ENCODE data around the gene NKD2. TPM values are rescaled to one million over a fixed set of nuclear protein-coding genes. Genes with fewer than 3 reads are reported as not detected.

The NKD2 gene
- polyA plus RNA-seq, 4 donors: 7.8 to 25.3 (median 15.1) TPM

DNA sequence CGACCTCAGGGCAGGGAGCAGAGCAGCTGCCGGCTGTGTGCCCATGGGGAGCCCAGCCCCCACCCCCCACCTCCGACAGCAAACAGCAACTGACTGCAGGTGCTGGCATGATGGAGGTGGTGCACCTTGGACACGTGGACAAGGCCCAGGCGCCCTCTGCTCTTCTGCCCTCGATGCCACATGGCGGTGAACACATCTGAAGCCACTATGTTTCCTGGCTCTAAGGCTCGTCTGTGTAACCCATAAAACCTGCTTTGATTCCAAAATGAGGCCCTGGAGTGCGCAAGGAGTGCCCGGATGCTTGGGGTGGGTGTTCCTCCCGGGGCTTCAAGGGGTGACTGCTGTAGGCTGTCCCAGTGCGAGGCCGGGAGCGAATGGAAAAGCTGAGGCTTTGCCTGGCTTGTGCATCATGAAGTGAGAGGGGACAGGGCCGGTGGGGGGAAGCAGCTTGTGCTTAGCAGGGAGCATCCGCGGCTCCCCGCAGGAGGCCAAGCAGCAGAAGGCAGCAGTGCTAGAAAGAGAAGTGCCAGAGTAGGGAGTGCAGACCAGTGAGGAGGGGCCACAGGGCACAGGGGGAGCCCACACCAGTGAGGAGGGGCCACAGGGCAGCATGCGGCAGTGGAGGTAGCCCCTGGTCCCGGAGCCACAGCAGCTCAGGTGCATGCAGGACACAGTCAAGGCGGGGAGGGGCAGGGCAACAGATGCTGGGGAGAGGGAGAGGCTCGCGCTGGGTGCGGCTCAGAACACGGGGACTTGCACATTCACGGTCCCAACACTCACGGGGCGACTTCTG lies 30.0 kb downstream of the NKD2 start:
- no peak for DNase-seq (ENCODE audit: low read depth in 4 of 4, low spot score in 3 of 4)

DNA sequence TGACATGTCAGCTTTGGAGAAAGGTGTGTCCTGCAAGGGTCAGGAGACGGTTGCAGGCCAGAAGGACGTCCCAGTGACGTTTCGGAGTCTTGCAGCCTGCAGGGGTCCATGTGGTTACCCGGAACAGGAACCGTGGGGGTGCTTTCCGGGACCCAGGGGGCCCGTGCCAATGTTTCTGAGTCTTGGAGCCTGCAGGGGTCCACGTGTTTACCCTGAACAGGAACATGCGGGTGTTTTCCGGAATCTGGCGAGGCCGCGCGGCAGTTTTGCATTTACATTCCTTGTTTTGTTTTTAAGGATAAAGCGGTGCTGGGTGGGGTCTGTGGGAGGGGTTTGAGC lies 30.6 kb downstream of the NKD2 start:
- DNase-seq (ENCODE audit: low read depth in 4 of 4, low spot score in 3 of 4): no peak

DNA sequence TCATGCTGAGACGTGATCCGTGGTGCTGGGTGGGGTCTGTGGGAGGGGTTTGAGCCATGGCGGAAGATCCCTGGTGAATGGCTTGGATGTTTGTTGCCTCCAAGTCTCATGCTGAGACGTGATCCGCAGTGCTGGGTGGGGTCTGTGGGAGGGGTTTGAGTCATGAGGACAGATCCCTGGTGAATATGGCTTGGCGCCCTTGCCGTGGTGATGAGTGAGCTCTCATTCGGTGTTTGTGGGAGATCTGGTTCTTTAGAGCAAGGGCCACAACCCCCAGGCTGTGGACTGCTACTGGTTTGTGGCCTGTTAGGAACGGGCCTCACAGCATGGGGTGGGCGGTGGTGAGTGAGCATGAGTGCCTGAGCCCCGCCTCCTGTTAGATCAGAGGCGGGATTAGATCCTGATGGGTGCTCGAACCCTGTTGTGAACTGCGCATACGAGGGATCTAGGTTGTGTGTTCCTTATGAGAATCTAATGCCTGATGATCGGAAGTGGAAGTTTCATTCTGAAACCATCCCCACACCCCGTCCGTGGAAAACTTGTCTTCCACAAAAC lies 31.2 kb downstream of the NKD2 start:
- DNase-seq (ENCODE audit: low read depth in 4 of 4, low spot score in 3 of 4): no peak

DNA sequence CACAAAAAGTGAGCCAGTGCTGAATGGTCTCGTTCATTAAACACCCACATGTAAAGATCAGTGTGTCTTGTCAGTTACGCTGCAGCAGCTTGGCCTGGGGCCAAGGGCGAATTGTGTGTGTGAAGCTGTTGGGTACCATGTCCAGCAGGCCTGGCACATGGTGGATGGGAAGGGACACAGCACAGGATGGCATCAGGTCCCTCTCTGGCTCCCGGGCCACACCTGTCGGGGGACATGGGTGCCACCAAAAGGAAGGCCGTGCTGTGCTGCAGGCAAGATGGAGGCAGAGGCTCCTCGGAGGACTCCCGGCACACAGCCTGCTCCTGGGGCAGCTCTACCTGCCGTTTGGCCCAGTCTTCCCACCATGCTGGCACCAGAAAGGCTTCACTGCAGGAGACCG lies 32.0 kb downstream of the NKD2 start:
- DNase-seq (ENCODE audit: low read depth in 4 of 4, low spot score in 3 of 4): no peak

DNA sequence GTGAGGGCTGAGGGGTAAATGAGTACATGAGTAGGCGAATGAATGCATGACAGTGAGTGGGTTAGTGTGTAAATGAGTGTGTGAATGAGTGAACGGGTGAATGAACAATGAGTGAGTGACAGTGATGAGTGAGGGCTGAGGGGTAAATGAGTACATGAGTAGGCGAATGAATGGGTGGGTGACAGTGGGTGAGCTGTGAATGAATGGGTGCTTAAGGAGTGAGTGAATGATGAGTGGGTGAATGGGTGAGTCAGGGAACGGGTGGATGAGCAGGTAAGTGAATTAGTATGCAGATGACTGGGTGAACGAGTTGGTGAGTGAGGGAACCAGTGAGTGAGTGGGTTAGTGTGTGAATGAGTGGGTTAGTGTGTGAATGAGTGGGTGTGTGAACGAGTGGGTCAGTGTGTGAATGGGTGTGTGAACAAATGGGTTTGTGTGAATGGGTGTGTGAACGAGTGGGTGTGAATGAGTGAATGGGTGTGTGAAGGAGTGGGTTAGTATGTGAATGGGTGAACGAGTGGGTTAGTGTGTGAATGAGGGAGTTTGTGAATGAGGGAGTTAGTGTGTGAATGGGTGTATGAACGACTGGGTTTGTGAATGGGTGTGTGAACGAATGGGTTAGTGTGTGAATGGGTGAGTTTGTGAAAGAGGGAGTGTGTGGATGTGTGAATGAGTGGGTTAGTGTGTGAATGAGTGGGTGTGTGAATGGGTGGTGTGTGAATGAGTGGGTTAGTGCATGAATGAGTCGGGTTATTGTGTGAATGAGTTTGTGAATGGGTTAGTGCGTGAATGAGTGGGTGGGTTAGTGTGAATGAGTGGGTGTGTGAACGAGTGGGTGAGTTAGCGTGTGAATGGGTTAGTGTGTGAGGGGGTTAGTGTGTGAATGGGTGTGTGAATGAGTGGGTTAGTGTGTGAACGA lies 32.9 kb downstream of the NKD2 start:
- no peak for DNase-seq (ENCODE audit: low read depth in 4 of 4, low spot score in 3 of 4)

DNA sequence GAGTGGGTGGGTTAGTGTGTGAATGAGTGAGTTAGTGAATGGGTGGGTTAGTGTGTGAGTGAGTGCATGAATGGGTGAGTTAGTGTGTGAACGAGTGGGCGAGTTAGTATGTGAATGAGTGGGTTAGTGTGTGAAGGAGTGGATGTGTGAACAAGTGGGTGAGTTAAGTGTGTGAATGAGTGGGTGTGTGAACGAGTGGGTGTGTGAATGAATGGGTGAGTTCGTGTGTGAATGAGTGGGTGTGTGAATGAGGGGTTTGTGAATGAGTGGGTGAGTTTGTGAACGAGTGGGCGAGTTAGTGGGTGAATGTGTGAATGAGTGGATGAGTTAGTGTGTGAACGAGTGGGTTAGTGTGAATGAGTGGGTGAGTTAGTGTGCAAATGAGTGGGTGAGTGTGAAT lies 34.0 kb downstream of the NKD2 start:
- DNase-seq (ENCODE audit: low read depth in 4 of 4, low spot score in 3 of 4): no peak

DNA sequence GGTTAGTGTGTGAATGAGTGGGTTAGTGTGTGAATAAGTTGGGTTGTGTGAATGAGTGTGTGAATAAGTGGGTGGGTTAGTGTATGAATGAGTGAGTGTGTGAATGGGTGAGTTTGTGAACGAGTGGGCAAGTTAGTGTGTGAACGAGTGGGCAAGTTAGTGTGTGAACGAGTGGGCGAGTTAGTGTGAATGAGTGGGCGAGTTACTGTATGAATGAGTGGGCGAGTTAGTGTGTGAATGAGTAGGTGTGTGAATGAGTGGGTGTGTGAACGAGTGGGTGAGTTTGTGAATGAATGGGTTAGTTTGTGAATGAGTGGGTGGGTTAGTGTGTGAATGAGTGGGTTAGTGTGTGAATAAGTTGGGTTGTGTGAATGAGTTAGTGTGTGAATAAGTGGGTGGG lies 34.7 kb downstream of the NKD2 start:
- no peak for DNase-seq (ENCODE audit: low read depth in 4 of 4, low spot score in 3 of 4)

DNA sequence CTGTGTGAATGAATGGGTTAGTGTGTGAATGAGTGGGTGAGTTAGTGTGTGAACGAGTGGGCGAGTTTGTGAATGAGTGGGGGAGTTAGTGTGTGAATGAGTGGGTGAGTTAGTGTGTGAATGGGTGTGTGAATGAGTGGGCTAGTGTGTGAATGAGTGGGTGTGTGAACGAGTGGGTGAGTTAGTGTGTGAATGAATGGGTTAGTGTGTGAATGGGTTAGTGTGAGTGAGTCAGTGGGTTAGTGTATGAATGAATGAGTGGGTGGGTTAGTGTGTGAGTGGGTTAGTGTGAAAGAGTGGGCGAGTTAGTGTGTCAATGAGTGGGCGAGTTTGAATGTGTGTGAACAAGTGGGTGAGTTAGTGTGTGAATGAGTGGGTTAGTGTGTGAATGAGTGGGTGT lies 35.5 kb downstream of the NKD2 start:
- no peak for DNase-seq (ENCODE audit: low read depth in 4 of 4, low spot score in 3 of 4)

DNA sequence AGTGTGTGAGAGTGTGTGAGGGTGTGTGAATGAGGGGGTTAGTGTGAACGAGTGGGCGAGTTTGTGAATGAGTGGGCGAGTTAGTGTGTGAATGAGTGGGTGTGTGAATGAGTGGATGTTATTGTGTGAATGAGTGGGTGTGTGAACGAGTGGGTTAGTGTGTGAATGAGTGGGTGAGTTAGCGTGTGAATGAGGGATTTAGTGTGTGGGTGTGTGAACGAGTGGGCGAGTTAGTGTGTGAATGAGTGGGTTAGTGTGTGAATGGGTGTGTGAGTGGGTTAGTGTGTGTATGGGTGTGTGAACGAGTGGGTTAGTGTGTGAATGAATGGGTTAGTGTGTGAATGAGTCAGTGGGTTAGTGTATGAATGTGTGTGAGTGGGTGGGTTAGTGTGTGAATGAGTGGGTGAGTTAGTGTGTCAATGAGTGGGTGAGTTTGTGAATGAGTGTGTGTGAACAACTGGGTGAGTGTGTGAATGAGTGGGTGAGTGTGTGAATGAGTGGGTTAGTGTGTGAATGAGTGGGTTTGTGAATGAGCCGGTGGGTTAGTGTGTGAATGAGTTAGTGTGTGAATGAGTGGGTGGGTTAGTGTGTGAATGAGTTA lies 37.5 kb downstream of the NKD2 start:
- no peak for DNase-seq (ENCODE audit: low read depth in 4 of 4, low spot score in 3 of 4)

DNA sequence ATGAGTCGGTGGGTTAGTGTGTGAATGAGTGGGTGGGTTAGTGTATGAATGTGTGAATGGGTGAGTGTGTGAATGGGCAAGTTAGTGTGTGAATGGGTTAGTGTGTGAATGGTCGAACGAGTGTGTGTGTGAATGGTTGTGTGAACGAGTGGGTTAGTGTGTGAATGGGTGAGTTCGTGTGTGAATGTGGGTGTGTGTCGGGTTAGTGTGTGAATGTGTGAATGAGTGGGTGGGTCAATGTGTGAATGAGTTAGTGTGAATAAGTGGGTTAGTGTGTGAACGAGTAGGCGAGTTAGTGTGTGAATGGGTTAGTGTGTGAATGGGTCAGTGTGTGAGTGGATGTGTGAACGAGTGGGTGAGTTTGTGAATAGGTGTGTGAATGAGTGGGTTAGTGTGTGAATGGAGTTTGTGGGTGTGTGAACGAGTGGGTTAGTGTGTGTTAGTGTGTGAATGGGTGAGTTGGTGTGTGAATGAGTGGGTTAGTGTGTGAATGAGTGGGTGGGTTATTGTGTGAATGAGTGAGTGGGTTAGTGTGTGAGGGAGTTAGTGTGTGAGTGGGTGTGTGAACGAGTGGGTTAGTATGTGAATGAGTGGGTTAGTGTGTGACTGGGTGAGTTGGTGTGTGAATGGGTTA lies 38.8 kb downstream of the NKD2 start:
- DNase-seq (ENCODE audit: low read depth in 4 of 4, low spot score in 3 of 4): no peak

DNA sequence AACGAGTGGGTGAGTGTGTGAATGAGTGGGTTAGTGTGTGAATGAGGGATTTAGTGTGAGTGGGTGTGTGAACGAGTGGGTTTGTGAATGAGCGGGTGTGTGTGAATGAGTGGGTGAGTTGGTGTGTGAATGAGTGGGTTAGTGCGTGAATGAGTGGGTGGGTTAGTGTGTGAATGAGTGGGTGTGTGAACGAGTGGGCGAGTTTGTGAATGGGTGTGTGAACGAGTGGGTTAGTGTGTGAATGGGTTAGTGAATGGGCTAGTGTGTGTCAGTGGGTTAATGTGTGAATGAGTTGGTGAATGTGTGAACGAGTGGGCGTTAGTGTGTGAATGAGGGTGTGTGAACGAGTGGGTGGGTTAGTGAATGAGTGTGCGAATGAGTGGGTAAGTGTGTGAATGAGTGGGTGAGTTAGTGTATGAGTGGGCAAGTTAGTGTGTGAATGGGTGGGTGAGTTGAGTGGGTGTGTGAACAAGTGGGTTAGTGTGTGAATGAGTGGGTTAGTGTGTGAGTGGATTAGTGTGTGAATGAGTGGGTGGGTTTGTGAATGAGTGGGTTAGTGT lies 39.6 kb downstream of the NKD2 start:
- DNase-seq (ENCODE audit: low read depth in 4 of 4, low spot score in 3 of 4): no peak

DNA sequence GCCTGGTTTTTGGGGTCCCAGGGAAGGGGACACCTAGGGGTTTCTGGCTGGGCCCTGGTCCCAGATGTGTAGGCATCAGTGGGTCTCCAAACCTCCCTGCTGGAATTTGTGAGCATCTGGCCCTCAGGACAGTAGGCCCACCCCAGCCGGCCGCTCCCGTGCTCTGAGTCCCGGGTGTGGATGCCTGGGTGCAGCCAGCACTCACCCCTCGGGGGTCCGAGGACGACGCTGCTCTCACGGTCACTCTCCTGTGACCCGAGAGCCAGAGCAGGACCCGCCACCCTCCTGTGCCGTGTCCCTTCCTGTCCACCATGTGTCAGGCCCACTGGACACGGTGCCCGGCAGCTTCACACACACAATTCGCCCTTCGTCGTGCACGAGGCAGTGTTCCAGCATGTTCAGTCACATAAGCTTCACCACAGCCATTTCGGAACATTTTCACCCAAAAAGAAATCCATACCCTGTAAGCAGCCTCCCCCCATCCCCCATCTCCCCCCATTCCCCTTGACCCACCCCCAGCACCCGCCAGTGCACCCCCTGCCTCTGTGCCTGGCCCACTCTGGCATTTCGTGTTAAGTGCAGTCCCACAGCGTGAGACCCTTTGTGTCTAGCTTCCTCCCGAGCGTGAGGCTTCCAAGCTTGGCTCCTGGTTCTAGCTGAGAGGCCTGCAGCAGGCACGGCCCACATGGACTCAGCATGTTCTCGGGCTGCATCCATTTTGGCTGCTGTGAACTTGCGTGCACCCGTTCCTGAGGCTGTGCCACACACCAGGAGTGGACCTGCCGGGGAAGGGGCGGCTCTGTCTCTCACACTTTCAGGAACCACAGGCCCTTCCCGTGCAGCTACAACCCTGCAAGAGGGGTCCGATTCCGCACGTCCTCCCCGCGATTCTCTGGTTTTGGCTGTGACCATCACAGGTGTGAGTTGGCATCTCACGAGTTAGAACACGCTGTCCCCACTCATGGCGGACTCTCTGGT lies 40.5 kb downstream of the NKD2 start:
- no peak for DNase-seq (ENCODE audit: low read depth in 4 of 4, low spot score in 3 of 4)

DNA sequence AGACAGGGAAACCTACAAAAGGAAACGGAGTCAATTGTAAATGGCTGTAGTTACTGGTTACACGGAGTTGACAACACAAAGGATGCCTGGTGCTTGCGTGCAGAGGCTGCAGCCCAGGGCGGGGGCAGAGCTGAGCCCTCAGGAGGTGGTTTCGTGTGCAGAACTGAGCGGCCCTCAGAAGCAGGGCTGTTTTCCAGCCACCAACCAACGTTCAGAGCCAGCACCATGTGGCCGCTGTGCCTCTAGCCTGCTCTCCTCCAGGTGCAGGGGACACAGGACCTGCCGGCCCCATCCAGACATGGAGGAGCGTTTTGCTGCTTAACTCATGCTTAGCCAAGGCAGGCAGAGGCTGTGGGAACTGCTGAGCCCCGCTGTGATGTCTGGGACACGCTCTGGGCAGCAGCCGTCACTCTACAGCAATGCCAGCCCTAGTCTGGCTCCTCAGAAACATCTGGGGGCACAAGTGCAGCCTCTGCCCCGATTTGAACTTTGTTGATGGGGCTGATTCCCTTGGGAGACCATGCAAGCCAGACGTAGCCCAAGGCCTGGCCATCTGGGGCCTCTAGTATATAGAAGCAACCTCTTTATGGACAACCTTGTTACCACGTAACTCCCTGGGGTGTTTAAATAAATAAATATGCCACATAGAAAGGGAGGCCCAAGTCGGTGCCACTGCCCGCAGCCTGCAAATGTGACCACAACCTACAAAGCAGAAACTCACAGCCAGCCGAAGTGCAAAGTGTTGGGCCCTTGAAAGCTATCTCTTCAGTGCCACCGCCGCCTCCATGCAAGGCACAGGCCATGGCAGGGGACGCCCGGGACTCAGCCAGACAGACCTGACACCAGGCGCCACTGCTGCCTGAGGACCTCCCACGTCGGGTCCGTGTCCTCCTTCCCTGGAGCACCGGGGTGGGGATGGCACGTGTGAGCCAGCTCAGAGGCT lies 42.1 kb downstream of the NKD2 start:
- no peak for DNase-seq (ENCODE audit: low read depth in 4 of 4, low spot score in 3 of 4)

DNA sequence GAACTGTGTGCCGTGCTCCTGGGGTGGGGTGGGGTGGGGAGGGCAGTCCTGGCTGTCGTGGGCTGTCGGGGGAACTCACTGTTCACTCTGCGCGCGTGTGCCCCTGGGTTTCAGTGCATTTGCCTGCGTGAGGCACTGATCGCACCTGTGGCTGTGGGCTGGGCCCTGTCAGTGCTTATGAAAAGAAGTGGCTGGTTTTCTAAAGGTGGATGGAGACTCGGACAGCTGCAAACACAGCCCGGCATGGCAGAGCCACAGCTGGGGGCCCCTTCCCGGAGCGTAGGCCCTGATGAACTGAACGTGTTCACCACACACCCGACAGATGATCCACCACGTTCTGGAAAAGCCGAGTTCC lies 42.7 kb downstream of the NKD2 start:
- no peak for DNase-seq (ENCODE audit: low read depth in 4 of 4, low spot score in 3 of 4)

DNA sequence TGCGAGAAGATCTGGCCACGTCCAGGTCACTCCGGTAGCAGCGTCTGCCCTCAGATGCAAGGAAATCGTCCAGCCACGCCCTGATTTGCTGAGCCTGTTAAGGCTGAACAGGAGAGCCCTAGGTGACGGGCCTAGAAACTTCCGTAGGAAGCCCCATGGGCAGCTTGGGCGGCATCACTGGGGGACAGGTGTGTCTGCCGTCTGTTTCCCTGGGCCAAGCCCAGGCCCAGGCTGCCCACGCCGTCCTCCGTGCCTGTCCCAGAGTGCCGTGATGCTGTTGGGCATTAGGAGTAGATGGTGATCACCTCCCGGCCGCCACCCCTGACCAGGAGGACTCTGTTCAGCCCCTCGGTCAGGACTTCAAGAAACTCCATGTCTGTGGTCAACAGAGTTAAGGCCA lies 43.5 kb downstream of the NKD2 start:
- DNase-seq (ENCODE audit: low read depth in 4 of 4, low spot score in 3 of 4): no peak

DNA sequence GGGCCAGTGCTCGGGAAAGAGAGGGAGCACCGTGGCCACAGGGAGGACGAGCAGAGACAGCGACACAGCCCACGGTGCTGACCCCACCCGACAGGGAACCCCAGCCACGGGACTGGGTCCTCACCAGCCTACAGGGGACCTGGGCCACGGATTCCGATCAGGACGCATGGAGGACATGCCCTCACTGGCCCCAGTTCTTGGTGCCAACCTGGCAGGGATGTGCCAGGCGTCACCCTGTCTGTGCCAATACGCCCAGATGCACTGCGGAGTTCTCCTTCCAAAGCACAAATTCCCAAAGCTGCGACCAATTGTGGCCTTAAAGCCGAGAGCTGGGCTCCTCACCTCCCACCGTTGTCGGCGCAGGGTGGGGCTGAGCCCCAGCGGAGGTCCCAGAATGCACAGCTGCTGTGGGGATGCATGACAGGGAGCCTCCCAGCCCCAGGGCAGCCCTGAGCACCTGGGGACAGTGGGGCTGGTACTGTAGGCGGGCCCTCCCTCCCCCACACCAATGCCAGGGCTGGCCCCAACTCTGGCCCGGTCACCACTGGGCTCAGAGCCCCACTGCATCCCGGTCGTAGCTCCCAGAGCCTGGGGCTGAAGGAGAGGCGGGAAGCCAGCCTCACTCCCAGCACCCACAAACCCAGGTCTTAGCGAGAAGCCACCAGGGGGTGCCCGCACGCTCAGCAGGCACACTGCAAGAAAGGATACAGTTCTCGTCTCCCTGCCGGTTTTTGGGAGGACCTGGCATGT lies 44.2 kb downstream of the NKD2 start:
- DNase-seq (ENCODE audit: low read depth in 4 of 4, low spot score in 3 of 4): no peak

DNA sequence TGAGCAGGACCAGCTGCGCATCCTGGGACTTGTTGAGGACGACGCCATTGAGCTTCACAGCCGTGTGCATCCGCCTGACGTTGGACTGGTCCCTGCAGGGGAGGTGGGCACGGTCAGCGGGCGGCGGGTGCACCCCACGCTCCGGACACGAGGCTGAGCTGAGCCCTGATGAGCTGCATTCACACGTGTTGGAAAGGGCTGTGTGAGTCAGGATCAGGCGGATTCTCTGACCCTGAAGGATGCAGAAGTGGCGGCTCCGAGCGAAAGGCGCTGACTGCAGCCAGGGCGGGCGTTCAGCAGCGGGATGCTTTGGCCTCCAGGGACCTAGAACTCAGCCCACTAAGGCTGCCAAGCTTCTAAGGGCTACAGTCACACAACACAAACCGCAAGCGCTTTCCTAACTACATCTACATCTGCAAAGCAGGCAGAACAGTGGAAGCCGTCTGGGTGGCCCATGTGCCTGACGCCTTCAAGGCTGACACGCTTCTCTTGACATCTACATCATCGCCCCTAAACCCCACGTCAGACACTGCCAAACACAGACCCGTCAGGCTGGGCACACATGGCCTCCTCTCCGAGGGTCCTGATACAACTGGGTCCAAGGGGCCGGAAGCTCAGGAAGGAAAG lies 44.9 kb downstream of the NKD2 start:
- no peak for DNase-seq (ENCODE audit: low read depth in 4 of 4, low spot score in 3 of 4)

Measured in left renal pelvis (tissue), 4 donors.